Panc1 (cell line): ENCODE data around the gene VAT1L. TPM values are rescaled to one million over a fixed set of nuclear protein-coding genes. Genes with fewer than 3 reads are reported as not detected.

Experiments
- ATAC-seq: fragments of 200-7000 bp; cut with Tn5 transposase; 2 replicates; pipeline ENCODE4 v1.9.1; 2020; ENCODE audit warnings: mild to moderate bottlenecking, moderate library complexity
- BruUV-seq: library from RNA; stranded (reverse); fragments of 400-500 nt; replicated peaks from 2 replicates; lab custom pipeline; 2021; lab: Mats Ljungman, UMichigan
- CTCF ChIA-PET: fragments of 300-600 bp; sonication (Branson Sonifier 250); formaldehyde crosslinking; loops from one replicate; lab custom pipeline; 2022; ENCODE audit warnings: antibody characterized with exemption; lab: Charles Lee
- POLR2A ChIA-PET: fragments of 300-600 bp; sonication (Branson Sonifier 250); formaldehyde crosslinking; loops from one replicate; lab custom pipeline; 2022; ENCODE audit warnings: antibody characterized with exemption; lab: Charles Lee
- DNase-seq: peaks from one replicate; pipeline ENCODE4 v3.0.0-alpha.2; 2010; ENCODE audit warnings: low read depth, low spot score
- H3K27ac ChIP-seq: 2 replicates; pipeline ENCODE4 v1.5.1; 2011; ENCODE audit warnings: mild to moderate bottlenecking, low read length, inconsistent platforms
- H3K27me3 ChIP-seq: fragments of 200-500 bp; sonication (Bioruptor generic); 2 replicates; pipeline ENCODE4 v1.6.0; 2014; ENCODE audit warnings: low read length, inconsistent platforms; ENCODE audit not compliant: control insufficient read depth, insufficient read depth
- H3K36me3 ChIP-seq: fragments of 200-500 bp; sonication (Bioruptor generic); 2 replicates; pipeline ENCODE4 v1.5.1; 2014; ENCODE audit warnings: inconsistent platforms, mild to moderate bottlenecking, low read length, moderate library complexity; ENCODE audit not compliant: control insufficient read depth, insufficient read depth
- H3K4me1 ChIP-seq: 2 replicates; pipeline ENCODE4 v1.5.1; 2011; ENCODE audit warnings: inconsistent platforms, mild to moderate bottlenecking, low read length, moderate library complexity; ENCODE audit not compliant: control insufficient read depth, insufficient read depth
- H3K4me3 ChIP-seq, 2 experiments: 2 replicates each; pipeline ENCODE4 v1.5.1; 2011 to 2012; ENCODE audit warnings: low read depth in 2 of 2, low read length in 2 of 2, mild to moderate bottlenecking in 2 of 2, inconsistent platforms in 1 of 2, moderate library complexity in 1 of 2
- H3K9me3 ChIP-seq: fragments of 200-500 bp; sonication (Bioruptor generic); 2 replicates; pipeline ENCODE4 v1.5.1; 2014; ENCODE audit warnings: low read depth, mild to moderate bottlenecking, inconsistent platforms, low read length, moderate library complexity; ENCODE audit not compliant: control insufficient read depth, insufficient read depth
- POLR2AphosphoS5 ChIP-seq: IDR thresholded peaks from 2 replicates; pipeline ENCODE4 v1.6.1; 2012; ENCODE audit warnings: mild to moderate bottlenecking, low read depth, low read length, moderate library complexity
- SIN3A ChIP-seq: IDR thresholded peaks from 2 replicates; pipeline ENCODE4 v1.6.1; 2012; ENCODE audit warnings: low read depth, mild to moderate bottlenecking, low read length, moderate library complexity, borderline replicate concordance; ENCODE audit not compliant: insufficient read depth
- TCF7L2 ChIP-seq: IDR thresholded peaks from 2 replicates; pipeline ENCODE4 v1.6.1; 2011; ENCODE audit warnings: mild to moderate bottlenecking, low read depth, low read length, inconsistent platforms
- in situ Hi-C: cut with HindIII; loops from 2 replicates; pipeline ENCODE4 v1.10.0; 2016; ENCODE audit warnings: low sequenced_read_pairs, low pct_unique_long_range_greater_than_20kb
- intact Hi-C: fragments of 100-400 bp; cut with micrococcal nuclease; formaldehyde crosslinking; loops from one replicate; pipeline ENCODE4 v1.10.0; 2022; ENCODE audit not compliant: unreplicated experiment
- total RNA-seq: library from RNA; stranded (reverse); gene quantifications from one replicate; pipeline ENCODE4 v1.2.1, GENCODE V29; 2021; ENCODE audit not compliant: unreplicated experiment
- TF ChIP-seq, protein P1 (sequence below), 2 experiments: IDR thresholded peaks; 2 replicates each; pipeline ENCODE4 v1.6.1; 2011 to 2012; ENCODE audit warnings: low read depth in 2 of 2, control low read depth in 1 of 2, low read length in 1 of 2, mild to moderate bottlenecking in 1 of 2, moderate library complexity in 1 of 2; ENCODE audit not compliant: insufficient read depth in 1 of 2
- TF ChIP-seq, protein P2 (sequence below): fragments of 450-650 bp; IDR thresholded peaks from 2 replicates; pipeline ENCODE4 v1.5.1; 2017; ENCODE audit warnings: mild to moderate bottlenecking

The VAT1L gene
- total RNA-seq, 1 experiment from 2014 or later: not detected

DNA sequence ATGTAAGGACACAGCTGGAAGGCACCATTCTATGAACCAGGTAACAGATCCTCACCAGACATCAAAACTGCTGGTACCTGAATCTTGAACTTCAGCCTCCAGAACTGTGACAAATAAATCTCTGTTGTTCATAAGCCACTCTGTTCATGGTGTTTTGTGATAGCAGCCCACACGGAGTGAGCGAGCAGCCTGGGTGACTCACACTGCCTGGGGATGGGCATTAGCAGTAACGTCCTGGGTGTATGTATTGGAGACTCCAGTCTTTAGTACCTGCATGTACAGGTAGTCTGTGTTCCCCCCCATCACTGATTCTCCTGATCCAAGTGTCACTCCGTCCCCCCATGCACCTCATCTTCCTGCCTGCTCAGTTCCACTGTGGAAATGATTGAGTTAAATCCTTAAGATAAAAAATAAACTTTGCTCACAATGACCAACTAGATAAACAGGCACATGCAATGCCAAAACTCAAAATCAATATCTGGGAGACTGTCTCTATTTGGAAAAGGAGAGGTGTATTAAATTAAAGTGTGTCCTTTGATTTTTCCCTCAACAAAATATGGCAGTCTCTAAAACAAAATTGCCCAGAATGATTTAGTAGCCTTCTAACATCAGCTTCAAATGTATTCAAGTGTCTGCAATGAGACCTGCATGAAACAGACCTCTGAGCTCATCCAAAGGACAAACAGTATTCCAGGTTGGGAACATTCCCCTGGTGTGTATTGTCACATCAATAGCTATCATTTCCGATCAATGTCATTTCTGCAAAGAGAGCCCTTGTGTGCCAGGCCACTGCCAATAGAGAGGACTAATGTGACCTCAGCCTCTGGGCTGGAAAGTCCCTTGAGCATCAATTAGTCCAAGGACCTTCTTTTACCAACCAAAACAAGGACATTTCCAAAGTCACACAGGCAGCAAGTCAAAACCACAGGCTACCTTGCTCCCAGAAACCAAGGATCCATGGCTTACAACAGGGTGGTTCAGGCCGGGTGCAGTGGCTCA is 12.2 kb upstream of the VAT1L start:
- no peaks in the 10 kb centered on the region for H3K4me1 ChIP-seq
- no peaks in the 10 kb centered on the region for H3K27me3 ChIP-seq
- intact Hi-C loops: no loop called here
- CTCF ChIA-PET: no interaction called here
- no peak overlapping the region for H3K27ac ChIP-seq
- TF ChIP-seq POLR2AphosphoS5 (no peak), TCF7L2 (no peak)
- TF ChIP-seq, protein P1, sequence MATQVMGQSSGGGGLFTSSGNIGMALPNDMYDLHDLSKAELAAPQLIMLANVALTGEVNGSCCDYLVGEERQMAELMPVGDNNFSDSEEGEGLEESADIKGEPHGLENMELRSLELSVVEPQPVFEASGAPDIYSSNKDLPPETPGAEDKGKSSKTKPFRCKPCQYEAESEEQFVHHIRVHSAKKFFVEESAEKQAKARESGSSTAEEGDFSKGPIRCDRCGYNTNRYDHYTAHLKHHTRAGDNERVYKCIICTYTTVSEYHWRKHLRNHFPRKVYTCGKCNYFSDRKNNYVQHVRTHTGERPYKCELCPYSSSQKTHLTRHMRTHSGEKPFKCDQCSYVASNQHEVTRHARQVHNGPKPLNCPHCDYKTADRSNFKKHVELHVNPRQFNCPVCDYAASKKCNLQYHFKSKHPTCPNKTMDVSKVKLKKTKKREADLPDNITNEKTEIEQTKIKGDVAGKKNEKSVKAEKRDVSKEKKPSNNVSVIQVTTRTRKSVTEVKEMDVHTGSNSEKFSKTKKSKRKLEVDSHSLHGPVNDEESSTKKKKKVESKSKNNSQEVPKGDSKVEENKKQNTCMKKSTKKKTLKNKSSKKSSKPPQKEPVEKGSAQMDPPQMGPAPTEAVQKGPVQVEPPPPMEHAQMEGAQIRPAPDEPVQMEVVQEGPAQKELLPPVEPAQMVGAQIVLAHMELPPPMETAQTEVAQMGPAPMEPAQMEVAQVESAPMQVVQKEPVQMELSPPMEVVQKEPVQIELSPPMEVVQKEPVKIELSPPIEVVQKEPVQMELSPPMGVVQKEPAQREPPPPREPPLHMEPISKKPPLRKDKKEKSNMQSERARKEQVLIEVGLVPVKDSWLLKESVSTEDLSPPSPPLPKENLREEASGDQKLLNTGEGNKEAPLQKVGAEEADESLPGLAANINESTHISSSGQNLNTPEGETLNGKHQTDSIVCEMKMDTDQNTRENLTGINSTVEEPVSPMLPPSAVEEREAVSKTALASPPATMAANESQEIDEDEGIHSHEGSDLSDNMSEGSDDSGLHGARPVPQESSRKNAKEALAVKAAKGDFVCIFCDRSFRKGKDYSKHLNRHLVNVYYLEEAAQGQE (IDR thresholded peaks at IDR 0.05; ENCODE audit: insufficient read depth in 1 of 2, low read depth in 2 of 2, low read length in 1 of 2): no peak
- TF ChIP-seq, protein P2, sequence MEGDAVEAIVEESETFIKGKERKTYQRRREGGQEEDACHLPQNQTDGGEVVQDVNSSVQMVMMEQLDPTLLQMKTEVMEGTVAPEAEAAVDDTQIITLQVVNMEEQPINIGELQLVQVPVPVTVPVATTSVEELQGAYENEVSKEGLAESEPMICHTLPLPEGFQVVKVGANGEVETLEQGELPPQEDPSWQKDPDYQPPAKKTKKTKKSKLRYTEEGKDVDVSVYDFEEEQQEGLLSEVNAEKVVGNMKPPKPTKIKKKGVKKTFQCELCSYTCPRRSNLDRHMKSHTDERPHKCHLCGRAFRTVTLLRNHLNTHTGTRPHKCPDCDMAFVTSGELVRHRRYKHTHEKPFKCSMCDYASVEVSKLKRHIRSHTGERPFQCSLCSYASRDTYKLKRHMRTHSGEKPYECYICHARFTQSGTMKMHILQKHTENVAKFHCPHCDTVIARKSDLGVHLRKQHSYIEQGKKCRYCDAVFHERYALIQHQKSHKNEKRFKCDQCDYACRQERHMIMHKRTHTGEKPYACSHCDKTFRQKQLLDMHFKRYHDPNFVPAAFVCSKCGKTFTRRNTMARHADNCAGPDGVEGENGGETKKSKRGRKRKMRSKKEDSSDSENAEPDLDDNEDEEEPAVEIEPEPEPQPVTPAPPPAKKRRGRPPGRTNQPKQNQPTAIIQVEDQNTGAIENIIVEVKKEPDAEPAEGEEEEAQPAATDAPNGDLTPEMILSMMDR: no peak
- in situ Hi-C loops: no loop called here
- no peaks in the 10 kb centered on the region for H3K36me3 ChIP-seq
- no TSS peak for BruUV-seq
- no peak for ATAC-seq
- no peaks in the 10 kb centered on the region for H3K9me3 ChIP-seq
- POLR2A ChIA-PET: no interaction called here
- no peak overlapping the region for H3K4me3 ChIP-seq
- no peak for DNase-seq

GRCh38 chr16:77777745-77778144 is 10.6 kb upstream of the VAT1L start:
- Histone ChIP-seq H3K27me3 (no peaks in the 10 kb centered on the region), H3K4me1 (no peaks in the 10 kb centered on the region), H3K9me3 (no peaks in the 10 kb centered on the region), H3K27ac (no peak overlapping the region), H3K36me3 (no peaks in the 10 kb centered on the region), H3K4me3 (no peak overlapping the region)
- in situ Hi-C loops: no loop called here
- no TSS peak for BruUV-seq
- DNase-seq (no peak), ATAC-seq (no peak)
- intact Hi-C loops: no loop called here
- CTCF ChIA-PET: no interaction called here
- TF ChIP-seq SIN3A (no peak), POLR2AphosphoS5 (no peak), TCF7L2 (no peak)
- TF ChIP-seq, protein P2: no peak
- TF ChIP-seq, protein P1 (IDR thresholded peaks at IDR 0.05; ENCODE audit: insufficient read depth in 1 of 2, low read depth in 2 of 2, low read length in 1 of 2): no peak
- POLR2A ChIA-PET: no interaction called here
